Esophagus muscularis mucosa (tissue), 4 donors: ENCODE results near the gene TK1. TPM values are rescaled to one million over a fixed set of nuclear protein-coding genes. Genes with fewer than 3 reads are reported as not detected.
"Not testable (repeated sequence)": the region's sequence is repeated elsewhere in the genome, so short reads cannot be mapped to it uniquely, and the experiment has no call there.

Experiments used
- DNase-seq: peaks from one replicate; pipeline ENCODE4 v3.0.0-alpha.2; 2017; ENCODE audit errors: extremely low spot score
- H3K27ac ChIP-seq, 4 donors: fragments of 200-600 bp; sonication (generic); replicated peaks in 1 of 4; 1 replicate in 3 of 4; 2 replicates in 1 of 4; pipeline ENCODE4 v1.5.1; 2016 to 2019; ENCODE audit warnings: mild to moderate bottlenecking in 1 of 4
- H3K27me3 ChIP-seq, 4 donors: fragments of 200-600 bp; sonication (generic); one replicate each; pipeline versions ENCODE4 v1.5.1 to v1.6.0; 2016 to 2019
- H3K36me3 ChIP-seq, 4 donors: fragments of 200-600 bp; sonication (generic); one replicate each; pipeline ENCODE4 v1.5.1; 2016 to 2019
- H3K4me1 ChIP-seq, 4 donors: fragments of 200-600 bp; sonication (generic); one replicate each; pipeline ENCODE4 v1.5.1; 2016 to 2019
- H3K4me3 ChIP-seq, 4 donors: fragments of 200-600 bp; sonication (generic); 1 replicate in 2 of 4; 2 replicates in 2 of 4; pipeline ENCODE4 v1.5.1; 2016 to 2019; ENCODE audit warnings: mild to moderate bottlenecking in 4 of 4, moderate library complexity in 1 of 4
- H3K9me3 ChIP-seq, 4 donors: fragments of 200-600 bp; sonication (generic); 1 replicate in 3 of 4; 2 replicates in 1 of 4; pipeline ENCODE4 v1.5.1; 2016 to 2019
- EP300 ChIP-seq: sonication (generic); formaldehyde crosslinking; IDR thresholded peaks from one replicate; pipeline ENCODE4 v1.6.1; 2017; ENCODE audit warnings: antibody characterized with exemption
- POLR2A ChIP-seq: fragments of 450-650 bp; IDR thresholded peaks from one replicate; pipeline ENCODE4 v1.6.1; 2017; ENCODE audit warnings: antibody characterized with exemption, moderate library complexity, mild to moderate bottlenecking, low read depth
- POLR2AphosphoS5 ChIP-seq, 2 donors: sonication (generic); formaldehyde crosslinking; IDR thresholded peaks; one replicate each; pipeline ENCODE4 v1.6.1; 2017; ENCODE audit warnings: antibody characterized with exemption in 2 of 2
- WGBS: methylation state at CpG from one replicate; pipeline ENCODE4 v1.1.5; 2018; 5-methylcytosine and 5-hydroxymethylcytosine counted together
- intact Hi-C: fragments of 100-400 bp; cut with DNase I; formaldehyde crosslinking; loops from one replicate; pipeline ENCODE4 v1.15.1; 2023
- total RNA-seq, 4 donors: library from RNA; depleted of rRNA; stranded (reverse); fragments of >200 nt; gene quantifications; one replicate each; pipeline versions ENCODE4 v1.1.0 to v1.2.1, GENCODE V29; 2016
- TF ChIP-seq, protein P1 (sequence below), 3 experiments: fragments of 200-600 bp in 2 of 3; fragments of 450-650 bp in 1 of 3; sonication (generic) in 2 of 3; IDR thresholded peaks; one replicate each; pipeline ENCODE4 v1.5.1; 2017 to 2019; ENCODE audit warnings: antibody characterized with exemption in 3 of 3, mild to moderate bottlenecking in 2 of 3, moderate library complexity in 1 of 3

Gene TK1
- total RNA-seq, 4 donors from 2014 or later = 7.9 to 22.1 (median 14.5) TPM

DNA sequence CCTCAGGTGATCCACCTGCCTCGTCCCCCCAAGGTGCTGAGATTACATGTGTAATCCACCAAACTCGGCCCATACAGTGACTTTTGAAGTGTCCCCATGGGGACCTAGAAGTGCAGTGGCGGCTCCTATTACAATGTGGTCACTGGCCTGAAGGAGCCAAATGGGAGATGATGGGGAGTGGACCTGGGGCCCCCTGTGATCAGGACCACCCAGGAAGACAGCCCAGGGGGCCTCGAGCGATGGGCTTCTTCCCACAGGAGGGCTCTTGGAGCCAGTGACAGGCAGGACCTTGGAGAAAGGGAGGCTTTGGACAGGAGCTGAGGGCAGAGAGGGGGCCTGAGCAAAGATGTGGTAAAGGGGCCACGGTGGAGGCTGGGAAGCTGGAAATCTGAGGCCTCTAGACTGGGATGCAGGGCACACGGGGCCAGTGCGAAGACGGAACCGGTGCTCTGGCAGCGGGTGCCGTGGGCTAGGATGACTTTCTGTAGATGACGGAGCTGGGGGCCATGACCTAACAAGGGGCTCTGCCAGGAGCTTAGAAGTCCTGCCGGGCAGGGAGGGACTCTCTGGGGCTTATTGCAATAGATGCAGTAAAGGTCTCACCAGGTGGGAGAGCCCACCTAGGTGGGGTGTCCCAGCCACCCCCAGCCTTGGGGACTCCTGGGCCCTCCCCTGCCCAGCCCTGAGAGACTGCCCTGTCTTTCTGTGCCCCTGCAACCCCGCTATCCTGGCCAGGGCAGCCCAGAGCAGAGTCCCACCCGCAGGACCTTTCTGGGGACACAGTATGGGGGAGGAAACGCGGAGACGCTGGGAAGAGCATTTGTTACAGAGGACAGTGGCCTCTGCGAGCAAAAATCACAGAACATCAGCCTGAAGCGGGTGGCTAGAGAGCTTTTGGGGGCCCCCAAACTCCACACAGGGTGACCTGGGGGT, 43.4 kb downstream of the TK1 start:
- TF ChIP-seq EP300 = no peak
- TF ChIP-seq, protein P1, sequence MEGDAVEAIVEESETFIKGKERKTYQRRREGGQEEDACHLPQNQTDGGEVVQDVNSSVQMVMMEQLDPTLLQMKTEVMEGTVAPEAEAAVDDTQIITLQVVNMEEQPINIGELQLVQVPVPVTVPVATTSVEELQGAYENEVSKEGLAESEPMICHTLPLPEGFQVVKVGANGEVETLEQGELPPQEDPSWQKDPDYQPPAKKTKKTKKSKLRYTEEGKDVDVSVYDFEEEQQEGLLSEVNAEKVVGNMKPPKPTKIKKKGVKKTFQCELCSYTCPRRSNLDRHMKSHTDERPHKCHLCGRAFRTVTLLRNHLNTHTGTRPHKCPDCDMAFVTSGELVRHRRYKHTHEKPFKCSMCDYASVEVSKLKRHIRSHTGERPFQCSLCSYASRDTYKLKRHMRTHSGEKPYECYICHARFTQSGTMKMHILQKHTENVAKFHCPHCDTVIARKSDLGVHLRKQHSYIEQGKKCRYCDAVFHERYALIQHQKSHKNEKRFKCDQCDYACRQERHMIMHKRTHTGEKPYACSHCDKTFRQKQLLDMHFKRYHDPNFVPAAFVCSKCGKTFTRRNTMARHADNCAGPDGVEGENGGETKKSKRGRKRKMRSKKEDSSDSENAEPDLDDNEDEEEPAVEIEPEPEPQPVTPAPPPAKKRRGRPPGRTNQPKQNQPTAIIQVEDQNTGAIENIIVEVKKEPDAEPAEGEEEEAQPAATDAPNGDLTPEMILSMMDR (IDR thresholded peaks at IDR 0.05) = no peak
- H3K36me3 ChIP-seq = no peaks in the 10 kb centered on the region
- 90% methylated on average over 19 of the region's 21 CpGs for WGBS
- no peak for DNase-seq
- peak overlapping the region; percentile 28 to 70 (median 57) for H3K27ac ChIP-seq
- H3K4me1 ChIP-seq = peaks cover 34 to 57% (median 52%) of the 10 kb centered on the region in 4 donors
- H3K4me3 ChIP-seq = no peak overlapping the region
- H3K27me3 ChIP-seq = no peaks in the 10 kb centered on the region
- intact Hi-C loops = no loop called here
- no peaks in the 10 kb centered on the region for H3K9me3 ChIP-seq

DNA sequence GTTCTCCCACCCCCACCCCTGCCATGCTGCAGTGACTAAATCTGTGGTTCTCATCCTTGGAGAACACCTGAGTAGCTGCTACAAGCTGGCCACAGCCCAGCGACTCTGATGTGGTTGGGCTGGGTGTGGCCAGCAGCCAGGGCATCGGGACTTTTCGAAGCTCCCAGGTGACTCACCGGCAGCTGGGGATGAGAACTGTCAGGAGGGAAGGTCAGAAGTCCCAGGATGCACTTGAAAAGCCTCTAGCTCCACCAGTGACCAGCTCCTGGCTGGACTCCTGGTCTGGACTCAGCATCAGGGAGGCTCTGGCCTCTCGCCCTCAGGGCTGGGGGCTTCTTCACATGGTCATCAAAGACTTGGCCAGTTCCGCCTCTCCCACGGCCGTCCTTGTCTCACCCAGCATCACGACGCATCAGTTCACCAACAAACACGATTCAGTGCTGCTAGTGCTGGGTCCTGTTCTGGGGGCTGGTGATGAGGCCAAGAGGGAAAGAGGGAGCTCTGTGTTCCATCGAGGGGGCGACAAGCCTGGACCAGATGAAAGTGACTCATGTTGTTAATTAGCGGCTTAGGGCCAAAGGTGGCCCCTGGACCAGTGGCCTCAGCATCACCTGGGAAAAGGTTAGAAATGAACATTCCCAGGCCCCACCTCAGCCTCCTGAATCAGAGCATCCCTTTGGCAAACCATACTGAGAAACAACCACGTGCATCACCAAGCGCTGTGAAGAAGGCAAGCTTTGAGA, 44.6 kb downstream of the TK1 start:
- no peak overlapping the region for H3K27ac ChIP-seq
- no peaks in the 10 kb centered on the region for H3K36me3 ChIP-seq
- DNase-seq = no peak
- H3K4me1 ChIP-seq = peaks cover 34 to 57% (median 52%) of the 10 kb centered on the region in 4 donors
- H3K9me3 ChIP-seq = no peaks in the 10 kb centered on the region
- no peaks in the 10 kb centered on the region for H3K27me3 ChIP-seq
- TF ChIP-seq, protein P1 (IDR thresholded peaks at IDR 0.05) = no peak
- TF ChIP-seq POLR2AphosphoS5 (IDR thresholded peaks at IDR 0.05) = no peak
- no peak for TF ChIP-seq EP300
- no peak for TF ChIP-seq POLR2A
- H3K4me3 ChIP-seq = no peak overlapping the region
- intact Hi-C loops = no loop called here
- WGBS = 93% methylated on average over 12 of the region's 16 CpGs

DNA sequence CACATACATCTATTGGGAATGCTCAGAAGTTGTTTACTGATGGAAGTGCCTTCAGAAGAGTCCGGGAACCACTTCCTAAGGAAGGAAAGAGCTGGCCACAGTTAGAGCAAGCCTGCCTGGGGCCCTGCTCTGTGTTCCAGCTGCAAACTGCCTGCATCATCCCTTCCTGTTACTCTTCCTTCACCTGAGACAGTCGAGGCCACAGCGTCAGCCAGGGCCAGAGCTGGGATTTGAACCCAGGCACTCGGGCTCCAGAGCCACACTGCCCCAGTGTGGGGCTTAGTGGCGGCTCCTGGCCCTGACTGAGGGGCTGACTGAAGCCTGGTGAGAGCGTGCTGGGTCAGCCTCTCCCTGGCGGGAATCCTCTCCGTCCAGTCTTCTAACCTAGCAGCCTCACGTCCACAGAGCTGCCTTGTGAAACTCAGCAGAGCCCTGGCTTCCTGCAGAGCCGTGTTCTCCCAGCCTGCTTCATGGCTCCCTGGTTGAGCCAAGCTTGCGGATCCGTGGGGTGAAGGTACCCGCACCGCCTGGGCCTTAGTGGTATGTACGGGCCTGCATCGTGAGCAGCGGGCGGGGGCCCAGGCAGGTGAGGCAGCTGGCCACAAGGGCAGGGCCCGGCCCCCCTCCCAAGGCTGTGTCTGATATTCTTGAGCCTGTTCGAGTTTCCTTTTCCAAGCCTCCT, 45.3 kb downstream of the TK1 start:
- no peak overlapping the region for H3K4me3 ChIP-seq
- TF ChIP-seq, protein P1 (IDR thresholded peaks at IDR 0.05) = no peak
- no peak for TF ChIP-seq POLR2A
- intact Hi-C loops = no loop called here
- WGBS = 80% methylated on average over 18 of the region's 20 CpGs
- no peaks in the 10 kb centered on the region for H3K27me3 ChIP-seq
- no peak overlapping the region for H3K27ac ChIP-seq
- no peak for DNase-seq
- H3K9me3 ChIP-seq = no peaks in the 10 kb centered on the region
- H3K4me1 ChIP-seq = peaks cover 34 to 57% (median 52%) of the 10 kb centered on the region in 4 donors
- no peaks in the 10 kb centered on the region for H3K36me3 ChIP-seq

DNA sequence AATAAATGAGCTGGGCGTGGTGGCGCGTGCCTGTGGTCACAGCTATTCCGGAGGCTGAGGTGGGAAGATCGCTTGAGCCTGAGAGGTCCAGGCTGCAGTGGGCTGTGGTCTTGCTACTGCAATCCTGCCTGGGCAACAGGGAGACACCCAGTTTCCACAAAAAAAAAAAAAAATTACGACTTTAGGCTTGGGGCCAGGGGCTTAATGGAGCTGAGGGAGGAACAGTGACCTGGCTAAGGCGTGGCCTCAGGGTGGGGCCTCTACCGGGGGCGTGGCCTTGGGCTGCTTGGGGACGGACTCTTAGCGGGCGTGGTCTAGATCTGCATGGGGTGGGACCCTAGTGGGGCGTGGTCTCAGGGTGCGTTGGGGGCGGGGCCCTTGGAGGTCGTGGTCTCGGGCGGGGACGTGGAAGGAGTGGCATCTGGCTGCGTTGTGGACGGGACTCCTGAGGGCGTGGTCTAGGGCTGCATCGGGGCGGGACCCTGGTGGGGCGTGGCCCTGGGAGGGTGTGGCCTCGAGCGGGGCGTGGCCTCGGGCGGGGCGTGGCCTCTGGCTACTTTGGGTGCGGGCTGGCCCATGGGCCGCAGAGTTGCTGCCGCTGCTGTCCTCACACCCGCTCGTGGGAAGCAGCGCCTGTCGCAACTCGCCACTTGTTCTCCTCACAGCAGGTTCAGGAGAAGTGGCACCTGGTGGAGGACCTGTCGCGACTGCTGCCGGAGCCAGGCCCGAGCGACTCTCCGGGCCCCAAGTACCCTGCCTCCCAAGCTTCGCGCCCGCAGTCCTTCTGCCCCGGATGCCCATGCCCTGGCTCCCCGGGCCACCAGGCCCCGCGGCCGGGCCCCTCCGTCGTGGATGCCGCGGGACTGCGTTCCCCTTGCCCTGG, 46.4 kb downstream of the TK1 start:
- H3K36me3 ChIP-seq = no peaks in the 10 kb centered on the region
- H3K4me1 ChIP-seq = peaks cover 26 to 47% (median 43%) of the 10 kb centered on the region in 4 donors
- no peaks in the 10 kb centered on the region for H3K27me3 ChIP-seq
- intact Hi-C loops = no loop called here
- TF ChIP-seq EP300 (no peak), POLR2A (no peak), POLR2AphosphoS5 (IDR thresholded peaks at IDR 0.05) (peak; percentile 35 to 36)
- H3K9me3 ChIP-seq = no peaks in the 10 kb centered on the region
- peak; percentile 98 for DNase-seq
- H3K27ac ChIP-seq = peak overlapping the region in 1 of 4 donors; percentile 45
- 62% methylated on average over 10 of the region's 58 CpGs for WGBS
- H3K4me3 ChIP-seq = peak overlapping the region in 2 of 4 donors; percentile 9 to 15

DNA sequence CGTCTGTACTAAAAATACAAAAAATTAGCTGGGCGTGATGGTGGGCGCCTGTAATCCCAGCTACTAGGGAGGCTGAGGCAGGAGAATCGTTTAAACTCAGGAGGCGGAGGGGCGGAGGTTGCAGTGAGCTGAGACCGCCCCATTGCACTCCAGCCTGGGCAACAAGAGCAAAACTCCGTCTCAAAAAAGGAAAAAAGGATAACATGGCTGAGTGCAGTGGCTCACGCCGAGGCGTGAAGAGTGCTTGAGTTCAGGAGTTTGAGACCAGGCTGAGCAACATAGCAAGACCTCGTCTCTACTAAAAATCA, 47.0 kb downstream of the TK1 start:
- H3K4me1 ChIP-seq = peaks cover 20 to 41% (median 37%) of the 10 kb centered on the region in 4 donors
- DNase-seq, H3K27me3 ChIP-seq, H3K27ac ChIP-seq, intact Hi-C loops, H3K4me3 ChIP-seq, H3K36me3 ChIP-seq, H3K9me3 ChIP-seq: not testable (repeated sequence)
- WGBS = 88% methylated on average over 12 of the region's 12 CpGs
